ENCODE results near the gene TNS1. TPM values are rescaled to one million over a fixed set of nuclear protein-coding genes. Genes with fewer than 3 reads are reported as not detected.
A peak's percentile ranks its signal among the peaks of the same experiment; 100 is the strongest.

TNS1 gene
- polyA plus RNA-seq, 3 donors: 0.26 to 1.6 (median 1.5) TPM

GRCh38 chr2:217926801-217927200 is 76.0 kb downstream of the TNS1 start:
- H3K4me1 ChIP-seq (ENCODE audit: control insufficient read depth in 1 of 2, insufficient read depth in 2 of 2, low read length in 2 of 2): peaks cover 22 to 31% of the 10 kb centered on the region in 2 donors
- H3K9me3 ChIP-seq (replicated peaks in 1 of 2; ENCODE audit: control insufficient read depth in 1 of 2, insufficient read depth in 1 of 2, low read length in 2 of 2): no peaks in the 10 kb centered on the region
- Mint-ChIP-seq H3K9me3 (peaks cover 0 to 5% (median 0%) of the 10 kb centered on the region in 7 donors), H3K36me3 (peaks cover 0 to 21% of the 10 kb centered on the region in 2 donors), H3K4me1 (peaks cover 40% of the 10 kb centered on the region), H3K4me3 (no peak overlapping the region), H3K27me3 (ENCODE audit: low read depth in 3 of 3) (peaks cover 5 to 10% (median 7%) of the 10 kb centered on the region in 3 donors), H3K27ac (peak overlapping the region in 2 of 7 donors; percentile 79 to 80)
- H3K9ac ChIP-seq (ENCODE audit: insufficient read depth, low read length, poor library complexity, severe bottlenecking): no peak overlapping the region
- TF ChIP-seq CTCF (IDR thresholded peaks at IDR 0.05): no peak
- intact Hi-C loops (cut with micrococcal nuclease): no loop called here
- H4K20me1 ChIP-seq (ENCODE audit: insufficient read depth, low read length): no peaks in the 10 kb centered on the region
- no peak overlapping the region for H3K27ac ChIP-seq (ENCODE audit: low read depth in 1 of 2, low read length in 2 of 2)
- no peak overlapping the region for H2AFZ ChIP-seq (ENCODE audit: insufficient read depth, low read depth, low read length, poor library complexity, severe bottlenecking)
- DNase-seq: no peak
- no peak overlapping the region for H3K4me3 ChIP-seq (replicated peaks in 1 of 3; ENCODE audit: low read depth in 2 of 3, low read length in 3 of 3)
- no peak overlapping the region for H3K4me2 ChIP-seq (replicated peaks; ENCODE audit: extremely low read depth, low read length, poor library complexity, severe bottlenecking)
- H3K36me3 ChIP-seq (replicated peaks in 1 of 2; ENCODE audit: control insufficient read depth in 1 of 2, insufficient read depth in 2 of 2, low read length in 2 of 2): no peaks in the 10 kb centered on the region
- WGBS (ENCODE audit: insufficient coverage): 100% methylated on average over 1 of the region's 2 CpGs
- no peaks in the 10 kb centered on the region for H3K79me2 ChIP-seq (ENCODE audit: insufficient read depth, low read length)
- no peaks in the 10 kb centered on the region for H3K27me3 ChIP-seq (ENCODE audit: control insufficient read depth in 2 of 2, insufficient read depth in 2 of 2, low read length in 2 of 2)

GRCh38 chr2:217924346-217924901 is 78.4 kb downstream of the TNS1 start:
- intact Hi-C loops (cut with micrococcal nuclease): no loop called here
- 80% methylated on average over 2 of the region's 5 CpGs for WGBS (ENCODE audit: insufficient coverage)
- Histone ChIP-seq H4K20me1 (ENCODE audit: insufficient read depth, low read length) (no peaks in the 10 kb centered on the region), H3K27ac (ENCODE audit: low read depth in 1 of 2, low read length in 2 of 2) (no peak overlapping the region), H3K27me3 (ENCODE audit: control insufficient read depth in 2 of 2, insufficient read depth in 2 of 2, low read length in 2 of 2) (no peaks in the 10 kb centered on the region), H3K36me3 (replicated peaks in 1 of 2; ENCODE audit: control insufficient read depth in 1 of 2, insufficient read depth in 2 of 2, low read length in 2 of 2) (no peaks in the 10 kb centered on the region), H2AFZ (ENCODE audit: insufficient read depth, low read depth, low read length, poor library complexity, severe bottlenecking) (no peak overlapping the region), H3K9ac (ENCODE audit: insufficient read depth, low read length, poor library complexity, severe bottlenecking) (no peak overlapping the region), H3K9me3 (replicated peaks in 1 of 2; ENCODE audit: control insufficient read depth in 1 of 2, insufficient read depth in 1 of 2, low read length in 2 of 2) (no peaks in the 10 kb centered on the region), H3K79me2 (ENCODE audit: insufficient read depth, low read length) (no peaks in the 10 kb centered on the region), H3K4me2 (replicated peaks; ENCODE audit: extremely low read depth, low read length, poor library complexity, severe bottlenecking) (no peak overlapping the region), H3K4me1 (ENCODE audit: control insufficient read depth in 1 of 2, insufficient read depth in 2 of 2, low read length in 2 of 2) (peaks cover 22 to 26% of the 10 kb centered on the region in 2 donors), H3K4me3 (replicated peaks in 1 of 3; ENCODE audit: low read depth in 2 of 3, low read length in 3 of 3) (no peak overlapping the region)
- no peak for TF ChIP-seq CTCF (IDR thresholded peaks at IDR 0.05)
- Mint-ChIP-seq H3K4me3 (no peak overlapping the region), H3K9me3 (peaks cover 0 to 2% (median 0%) of the 10 kb centered on the region in 7 donors), H3K36me3 (peaks cover 0 to 15% of the 10 kb centered on the region in 2 donors), H3K27me3 (ENCODE audit: low read depth in 3 of 3) (peaks cover 3 to 7% (median 4%) of the 10 kb centered on the region in 3 donors), H3K4me1 (peaks cover 25% of the 10 kb centered on the region), H3K27ac (peak overlapping the region in 1 of 7 donors; percentile 49)
- no peak for DNase-seq

All from CD14-positive monocyte (primary cell).